Activated CD8-positive, alpha-beta memory T cell treated with anti-CD3 and anti-CD28 coated beads, Interleukin-2, amount 50 U/mL, for 24 hours (primary cell): ENCODE data around the gene CACNA1E.

Source experiments
- DNase-seq: peaks from one replicate; pipeline ENCODE4 v3.0.0-alpha.2; 2020; ENCODE audit errors: extremely low read depth

The CACNA1E gene

GRCh38 chr1:181484821-181485220 lies 1.5 kb downstream of the CACNA1E start:
- no peak for DNase-seq

- no peak for DNase-seq
Observed at GRCh38 chr1:181485287-181486097, 2.2 kb downstream of the CACNA1E start.

GRCh38 chr1:181486098-181486420 lies 2.7 kb downstream of the CACNA1E start:
- DNase-seq, result no peak

DNA sequence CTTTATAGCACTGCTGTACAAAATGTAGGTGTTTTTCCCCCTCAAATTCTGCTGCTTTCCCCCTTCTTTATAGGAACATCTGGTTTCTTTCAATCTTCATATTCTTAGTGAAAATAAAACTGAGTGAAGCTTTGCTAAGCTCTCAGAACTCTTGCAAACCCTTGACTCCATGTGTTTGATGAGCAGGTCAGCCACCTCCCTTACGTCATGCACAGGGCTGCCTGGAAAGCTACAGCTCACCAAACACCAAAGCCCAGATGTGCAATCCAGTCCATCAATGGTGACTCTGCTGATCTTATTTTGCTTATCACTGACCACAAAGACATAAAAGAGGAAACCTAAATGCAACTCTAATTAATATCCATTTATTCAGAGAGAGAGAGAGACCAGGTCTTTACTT lies 5.5 kb downstream of the CACNA1E start:
- DNase-seq, result no peak

GRCh38 chr1:181490276-181490675 lies 7.0 kb downstream of the CACNA1E start:
- no peak for DNase-seq

- DNase-seq, result no peak
Observed at GRCh38 chr1:181490740-181491712, 7.7 kb downstream of the CACNA1E start.

- no peak for DNase-seq
Observed at GRCh38 chr1:181493166-181493565, 9.8 kb downstream of the CACNA1E start.

DNA sequence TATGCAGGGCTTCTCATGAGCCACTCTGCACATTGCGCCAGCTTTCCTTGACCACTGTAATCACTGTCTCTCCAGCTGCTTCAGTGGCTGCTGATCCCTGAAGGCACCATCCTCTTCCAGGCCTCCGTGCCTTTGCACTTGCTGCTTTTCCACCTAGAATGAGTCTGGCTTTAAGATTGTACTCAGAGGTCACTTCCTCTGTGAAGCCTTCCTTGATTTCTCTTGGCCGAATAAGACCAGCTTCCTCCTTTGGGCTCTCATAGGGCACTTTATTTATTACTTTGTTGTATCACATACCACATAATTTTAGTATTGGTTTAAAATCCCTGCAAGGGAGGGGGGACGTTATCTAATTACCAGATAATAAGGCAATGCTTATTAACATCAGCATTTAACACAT lies 10.6 kb downstream of the CACNA1E start:
- DNase-seq, result no peak

DNA sequence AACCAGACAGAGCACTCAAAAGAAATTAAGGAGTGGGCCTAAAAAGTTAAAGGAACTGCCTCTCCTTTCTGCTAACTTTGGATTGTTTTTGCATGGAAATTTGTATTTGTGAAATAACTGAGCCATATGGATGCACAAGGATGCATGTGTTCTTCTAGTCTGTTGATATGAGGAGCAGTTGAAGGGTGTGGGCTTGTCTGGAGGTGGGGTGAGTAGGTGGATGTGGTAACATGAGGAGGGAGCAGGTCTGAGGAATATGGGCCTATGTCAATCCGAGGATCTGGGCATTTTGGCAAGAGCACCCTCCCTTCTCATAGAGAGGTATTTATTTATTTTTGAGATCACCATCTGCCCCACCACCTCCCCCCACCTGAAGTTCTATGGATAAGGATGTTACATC lies 13.4 kb downstream of the CACNA1E start:
- DNase-seq, result no peak

- no peak for DNase-seq
Observed at GRCh38 chr1:181497870-181498269, 14.6 kb downstream of the CACNA1E start.

DNA sequence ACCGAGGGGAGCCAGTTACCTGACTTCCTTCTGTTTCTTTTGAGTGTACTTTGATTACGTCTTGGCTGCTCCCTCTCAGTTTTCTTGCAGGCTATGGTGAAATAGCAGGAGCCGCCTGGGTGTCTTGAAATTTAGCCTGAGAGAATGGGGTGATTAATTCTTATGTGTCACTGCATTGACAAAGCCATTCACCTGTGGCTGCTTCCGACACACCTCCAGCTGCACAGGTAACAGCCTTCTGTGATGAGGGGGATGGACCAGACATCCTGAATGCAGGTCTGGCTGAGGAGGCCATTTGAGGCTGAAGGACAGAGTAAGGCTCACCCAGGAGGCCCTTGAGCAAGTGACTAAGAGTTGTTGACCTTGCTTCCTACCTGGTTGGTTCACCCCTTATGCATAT lies 16.5 kb downstream of the CACNA1E start:
- no peak for DNase-seq

DNA sequence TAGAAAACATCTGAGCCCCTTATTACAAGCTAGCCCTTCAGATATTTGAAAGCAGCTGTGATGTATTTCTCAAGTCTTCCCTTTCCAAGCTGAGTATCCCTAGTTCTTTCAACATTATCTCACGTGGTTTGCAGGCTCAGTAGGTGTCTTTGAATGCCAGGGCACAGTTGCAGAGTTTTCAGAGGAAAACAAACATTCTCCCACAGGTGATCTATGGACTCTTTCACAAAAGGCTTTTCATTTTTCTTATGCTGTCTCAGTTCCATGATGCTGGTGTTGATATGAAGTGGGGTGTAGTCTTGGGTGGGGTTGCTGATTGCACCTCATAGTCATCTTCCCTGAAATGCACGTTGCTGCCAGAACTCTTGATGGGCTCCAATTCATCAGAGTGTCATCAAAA lies 17.3 kb downstream of the CACNA1E start:
- DNase-seq, result no peak

- no peak for DNase-seq
Observed at GRCh38 chr1:181501612-181502011, 18.3 kb downstream of the CACNA1E start.

- no peak for DNase-seq
Observed at GRCh38 chr1:181503171-181503810, 20.0 kb downstream of the CACNA1E start.

GRCh38 chr1:181504399-181504842 lies 21.1 kb downstream of the CACNA1E start:
- no peak for DNase-seq

DNA sequence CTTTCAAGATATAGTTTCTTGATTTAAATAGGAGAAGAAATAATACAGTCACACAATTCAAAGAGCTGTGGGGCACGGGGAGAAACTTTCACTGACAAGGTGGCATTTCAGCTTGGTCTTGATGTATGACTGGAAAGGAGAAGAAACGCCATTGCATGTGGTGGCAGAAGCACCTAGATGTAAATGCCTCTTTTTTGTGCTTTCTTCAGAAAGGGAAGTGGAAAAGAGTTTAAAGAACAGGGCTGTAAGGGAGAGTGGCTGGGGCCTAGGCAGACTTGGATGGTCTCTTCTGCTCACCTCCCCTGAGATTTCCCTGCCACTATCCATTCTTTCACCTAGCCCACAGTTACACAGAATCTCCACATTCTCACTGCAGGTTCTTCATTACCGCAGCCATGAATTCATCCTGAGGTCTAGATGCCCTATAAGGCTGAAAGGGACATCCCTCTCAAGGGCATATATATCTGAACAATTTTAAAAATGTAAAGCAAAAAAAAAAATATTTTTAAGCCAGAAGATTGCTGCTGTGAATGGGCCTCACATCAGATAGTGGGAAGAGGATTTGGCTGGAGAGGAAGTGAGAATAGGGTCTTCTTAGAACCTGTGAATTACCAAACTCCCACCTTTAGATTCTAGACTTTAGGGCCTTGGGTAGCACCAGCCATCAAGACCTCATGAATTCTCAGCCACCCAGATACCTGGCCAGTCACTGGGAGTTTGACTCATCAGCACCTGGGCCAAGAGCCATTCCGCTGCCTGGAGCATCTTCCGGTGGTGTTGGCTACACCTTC lies 23.4 kb downstream of the CACNA1E start:
- DNase-seq, result no peak

GRCh38 chr1:181508486-181509165 lies 25.3 kb downstream of the CACNA1E start:
- no peak for DNase-seq

GRCh38 chr1:181513786-181514297 lies 30.5 kb downstream of the CACNA1E start:
- DNase-seq, result no peak

- DNase-seq, result no peak
Observed at GRCh38 chr1:181514298-181515290, 31.3 kb downstream of the CACNA1E start.
